Gastroesophageal sphincter (tissue), 3 donors: ENCODE data around the gene CPNE4.

Experiments
- CTCF ChIP-seq, 4 experiments: fragments of 200-600 bp in 2 of 4; fragments of 450-650 bp in 2 of 4; sonication (generic) in 1 of 4; IDR thresholded peaks; one replicate each; pipeline ENCODE4 v1.5.1; 2017 to 2019; ENCODE audit warnings: antibody characterized with exemption in 4 of 4, mild to moderate bottlenecking in 2 of 4, moderate library complexity in 2 of 4
- POLR2A ChIP-seq, 2 donors: fragments of 450-650 bp; IDR thresholded peaks; one replicate each; pipeline ENCODE4 v1.6.1; 2017; ENCODE audit warnings: antibody characterized with exemption in 2 of 2, mild to moderate bottlenecking in 2 of 2, moderate library complexity in 1 of 2
- POLR2AphosphoS5 ChIP-seq: sonication (generic); formaldehyde crosslinking; IDR thresholded peaks from one replicate; pipeline ENCODE4 v1.6.1; 2017; ENCODE audit warnings: antibody characterized with exemption

GRCh38 chr3:131561511-131561910 lies 473.3 kb downstream of the CPNE4 start:
- TF ChIP-seq POLR2A (IDR thresholded peaks at IDR 0.05) (no peak), CTCF (IDR thresholded peaks at IDR 0.05) (no peak), POLR2AphosphoS5 (no peak)
